ENCODE results near the gene SLC39A7.

The SLC39A7 gene

GRCh38 chr6:33164665-33165373 is 35.8 kb upstream of the SLC39A7 start:
- Histone ChIP-seq H3K27me3 (ENCODE audit: control insufficient read depth, insufficient read depth, low read length) (peaks cover 7% of the 10 kb centered on the region), H3K4me3 (ENCODE audit: low read length) (no peak overlapping the region), H3K9me3 (ENCODE audit: control insufficient read depth, low read length) (no peaks in the 10 kb centered on the region), H3K36me3 (ENCODE audit: control insufficient read depth, insufficient read depth, low read length) (no peaks in the 10 kb centered on the region), H3K9ac (ENCODE audit: low read length) (no peak overlapping the region), H3K4me1 (ENCODE audit: control insufficient read depth, insufficient read depth, low read length) (peaks cover 17% of the 10 kb centered on the region)

- H3K4me3 ChIP-seq (ENCODE audit: low read length), result no peak overlapping the region
- H3K4me1 ChIP-seq (ENCODE audit: control insufficient read depth, insufficient read depth, low read length), result peaks cover 15% of the 10 kb centered on the region
- no peaks in the 10 kb centered on the region for H3K9me3 ChIP-seq (ENCODE audit: control insufficient read depth, low read length)
- no peaks in the 10 kb centered on the region for H3K36me3 ChIP-seq (ENCODE audit: control insufficient read depth, insufficient read depth, low read length)
- peaks cover 7% of the 10 kb centered on the region for H3K27me3 ChIP-seq (ENCODE audit: control insufficient read depth, insufficient read depth, low read length)
- H3K9ac ChIP-seq (ENCODE audit: low read length), result no peak overlapping the region
Measured at GRCh38 chr6:33165581-33166258, 34.9 kb upstream of the SLC39A7 start.

- Histone ChIP-seq H3K36me3 (ENCODE audit: control insufficient read depth, insufficient read depth, low read length) (no peaks in the 10 kb centered on the region), H3K4me3 (ENCODE audit: low read length) (no peak overlapping the region), H3K9me3 (ENCODE audit: control insufficient read depth, low read length) (no peaks in the 10 kb centered on the region), H3K4me1 (ENCODE audit: control insufficient read depth, insufficient read depth, low read length) (peaks cover 8% of the 10 kb centered on the region), H3K9ac (ENCODE audit: low read length) (no peak overlapping the region), H3K27me3 (ENCODE audit: control insufficient read depth, insufficient read depth, low read length) (peaks cover 10% of the 10 kb centered on the region)
Measured at GRCh38 chr6:33166363-33166762, 34.3 kb upstream of the SLC39A7 start.

- Histone ChIP-seq H3K4me3 (ENCODE audit: low read length) (no peak overlapping the region), H3K36me3 (ENCODE audit: control insufficient read depth, insufficient read depth, low read length) (no peaks in the 10 kb centered on the region)
Measured at GRCh38 chr6:33166811-33167210, 33.9 kb upstream of the SLC39A7 start.

GRCh38 chr6:33167374-33168283 is 33.0 kb upstream of the SLC39A7 start:
- no peak overlapping the region for H3K9ac ChIP-seq (ENCODE audit: low read length)
- no peaks in the 10 kb centered on the region for H3K4me1 ChIP-seq (ENCODE audit: control insufficient read depth, insufficient read depth, low read length)
- no peaks in the 10 kb centered on the region for H3K9me3 ChIP-seq (ENCODE audit: control insufficient read depth, low read length)
- H3K4me3 ChIP-seq (ENCODE audit: low read length), result no peak overlapping the region
- H3K36me3 ChIP-seq (ENCODE audit: control insufficient read depth, insufficient read depth, low read length), result no peaks in the 10 kb centered on the region
- H3K27me3 ChIP-seq (ENCODE audit: control insufficient read depth, insufficient read depth, low read length), result peaks cover 4% of the 10 kb centered on the region

More at GRCh38 chr6:33166811-33167210, 33.9 kb upstream of the SLC39A7 start:
- Histone ChIP-seq H3K4me1 (ENCODE audit: control insufficient read depth, insufficient read depth, low read length) (peaks cover 5% of the 10 kb centered on the region), H3K9me3 (ENCODE audit: control insufficient read depth, low read length) (no peaks in the 10 kb centered on the region), H3K9ac (ENCODE audit: low read length) (no peak overlapping the region), H3K27me3 (ENCODE audit: control insufficient read depth, insufficient read depth, low read length) (peaks cover 10% of the 10 kb centered on the region)

GRCh38 chr6:33168284-33168601 is 32.4 kb upstream of the SLC39A7 start:
- Histone ChIP-seq H3K36me3 (ENCODE audit: control insufficient read depth, insufficient read depth, low read length) (no peaks in the 10 kb centered on the region), H3K4me1 (ENCODE audit: control insufficient read depth, insufficient read depth, low read length) (no peaks in the 10 kb centered on the region), H3K4me3 (ENCODE audit: low read length) (no peak overlapping the region), H3K9me3 (ENCODE audit: control insufficient read depth, low read length) (no peaks in the 10 kb centered on the region), H3K9ac (ENCODE audit: low read length) (no peak overlapping the region), H3K27me3 (ENCODE audit: control insufficient read depth, insufficient read depth, low read length) (peaks cover 9% of the 10 kb centered on the region)

GRCh38 chr6:33168639-33169038 is 32.0 kb upstream of the SLC39A7 start:
- Histone ChIP-seq H3K27me3 (ENCODE audit: control insufficient read depth, insufficient read depth, low read length) (peaks cover 9% of the 10 kb centered on the region), H3K4me1 (ENCODE audit: control insufficient read depth, insufficient read depth, low read length) (no peaks in the 10 kb centered on the region), H3K9me3 (ENCODE audit: control insufficient read depth, low read length) (no peaks in the 10 kb centered on the region), H3K36me3 (ENCODE audit: control insufficient read depth, insufficient read depth, low read length) (no peaks in the 10 kb centered on the region), H3K4me3 (ENCODE audit: low read length) (no peak overlapping the region), H3K9ac (ENCODE audit: low read length) (no peak overlapping the region)

- Histone ChIP-seq H3K4me1 (ENCODE audit: control insufficient read depth, insufficient read depth, low read length) (no peaks in the 10 kb centered on the region), H3K9me3 (ENCODE audit: control insufficient read depth, low read length) (no peaks in the 10 kb centered on the region), H3K36me3 (ENCODE audit: control insufficient read depth, insufficient read depth, low read length) (no peaks in the 10 kb centered on the region), H3K27me3 (ENCODE audit: control insufficient read depth, insufficient read depth, low read length) (peaks cover 9% of the 10 kb centered on the region), H3K4me3 (ENCODE audit: low read length) (no peak overlapping the region), H3K9ac (ENCODE audit: low read length) (no peak overlapping the region)
Measured at GRCh38 chr6:33169291-33170175, 31.1 kb upstream of the SLC39A7 start.

- H3K9ac ChIP-seq (ENCODE audit: low read length), result no peak overlapping the region
- H3K9me3 ChIP-seq (ENCODE audit: control insufficient read depth, low read length), result no peaks in the 10 kb centered on the region
- H3K4me3 ChIP-seq (ENCODE audit: low read length), result no peak overlapping the region
- H3K27me3 ChIP-seq (ENCODE audit: control insufficient read depth, insufficient read depth, low read length), result peaks cover 9% of the 10 kb centered on the region
- H3K36me3 ChIP-seq (ENCODE audit: control insufficient read depth, insufficient read depth, low read length), result no peaks in the 10 kb centered on the region
- no peaks in the 10 kb centered on the region for H3K4me1 ChIP-seq (ENCODE audit: control insufficient read depth, insufficient read depth, low read length)
Measured at GRCh38 chr6:33170176-33171015, 30.3 kb upstream of the SLC39A7 start.

- Histone ChIP-seq H3K4me1 (ENCODE audit: control insufficient read depth, insufficient read depth, low read length) (no peaks in the 10 kb centered on the region), H3K27me3 (ENCODE audit: control insufficient read depth, insufficient read depth, low read length) (peaks cover 9% of the 10 kb centered on the region), H3K36me3 (ENCODE audit: control insufficient read depth, insufficient read depth, low read length) (no peaks in the 10 kb centered on the region), H3K9me3 (ENCODE audit: control insufficient read depth, low read length) (no peaks in the 10 kb centered on the region), H3K9ac (ENCODE audit: low read length) (no peak overlapping the region), H3K4me3 (ENCODE audit: low read length) (no peak overlapping the region)
Measured at GRCh38 chr6:33171016-33171879, 29.4 kb upstream of the SLC39A7 start.

Data from mucosa of stomach (tissue), 1 donor.